GM23338 (cell line): ENCODE measurements around the gene BICDL2.
"Not testable (repeated sequence)": the region's sequence is repeated elsewhere in the genome, so short reads cannot be mapped to it uniquely, and the experiment has no call there.

Experiments
- EZH2 ChIP-seq: fragments of 200-600 bp; sonication (generic); IDR thresholded peaks from one replicate; pipeline ENCODE4 v1.8.0; 2017; ENCODE audit warnings: antibody characterized with exemption, mild to moderate bottlenecking, low read depth; ENCODE audit not compliant: unreplicated experiment
- EZH2phosphoT487 ChIP-seq: fragments of 200-600 bp; sonication (generic); IDR thresholded peaks from one replicate; pipeline ENCODE4 v1.8.1; 2018; ENCODE audit warnings: antibody characterized with exemption; ENCODE audit not compliant: unreplicated experiment

- not testable (repeated sequence) for TF ChIP-seq EZH2, EZH2phosphoT487
Observed at GRCh38 chr16:3053330-3053710, 16.6 kb upstream of the BICDL2 start.
